ENCODE results near the gene MIEF2.
"Not testable (repeated sequence)": the region's sequence is repeated elsewhere in the genome, so short reads cannot be mapped to it uniquely, and the experiment has no call there.

The MIEF2 gene

DNA sequence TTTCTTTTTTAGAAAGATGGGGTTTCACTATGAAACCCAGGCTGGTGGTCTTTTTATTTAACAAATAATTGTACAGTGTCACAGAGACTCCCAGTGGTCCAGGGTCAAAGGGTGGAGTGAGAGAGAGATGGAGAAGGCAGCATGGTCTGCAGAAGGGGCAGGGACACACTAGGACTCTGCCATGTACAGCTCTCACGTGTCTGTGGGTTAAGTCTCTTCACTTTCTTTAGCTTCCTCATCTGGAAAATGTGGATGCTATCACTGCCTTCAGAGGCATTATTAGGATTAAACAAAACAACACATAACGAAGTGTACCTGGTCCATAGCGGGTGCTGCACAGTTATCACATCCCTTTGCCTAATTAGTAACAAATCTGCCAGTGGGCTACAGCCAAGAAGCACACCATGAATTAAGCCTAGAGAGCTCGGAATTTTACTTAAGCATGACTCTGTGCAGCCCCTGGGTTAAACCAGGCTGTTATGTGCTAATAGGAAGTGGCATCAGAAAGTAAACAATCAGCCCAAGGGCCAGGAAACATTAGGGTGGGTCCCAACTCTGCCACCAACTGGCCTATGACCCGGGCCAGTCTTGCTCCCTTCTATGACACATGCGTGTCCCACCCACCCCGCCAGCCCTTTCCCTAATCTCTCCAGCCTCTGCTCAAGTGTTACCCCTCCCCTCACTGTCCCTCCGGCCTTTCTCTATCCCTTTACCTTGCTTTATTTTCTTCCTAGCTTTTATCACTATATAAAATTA is 40.4 kb downstream of the MIEF2 start:
- DNase-seq, result no peak

DNA sequence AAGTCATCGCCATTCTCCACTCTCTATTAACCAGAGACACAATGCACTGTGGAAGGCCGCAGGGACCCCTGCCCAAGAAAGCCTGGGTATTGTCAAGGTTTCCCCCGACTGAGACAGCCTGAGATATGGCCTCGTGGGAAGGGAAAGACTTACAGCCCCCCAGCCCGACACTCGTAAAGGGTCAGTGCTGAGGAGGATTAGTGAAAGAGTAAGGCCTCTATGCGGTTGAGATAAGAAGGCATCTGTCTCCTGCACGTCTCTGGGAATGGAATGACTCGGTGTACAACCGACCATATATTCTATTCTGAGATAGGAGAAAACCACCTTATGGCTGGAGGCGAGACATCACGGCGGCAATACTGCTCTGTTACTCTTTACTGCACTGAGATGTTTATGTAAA is 42.7 kb downstream of the MIEF2 start:
- DNase-seq, result not testable (repeated sequence)

DNA sequence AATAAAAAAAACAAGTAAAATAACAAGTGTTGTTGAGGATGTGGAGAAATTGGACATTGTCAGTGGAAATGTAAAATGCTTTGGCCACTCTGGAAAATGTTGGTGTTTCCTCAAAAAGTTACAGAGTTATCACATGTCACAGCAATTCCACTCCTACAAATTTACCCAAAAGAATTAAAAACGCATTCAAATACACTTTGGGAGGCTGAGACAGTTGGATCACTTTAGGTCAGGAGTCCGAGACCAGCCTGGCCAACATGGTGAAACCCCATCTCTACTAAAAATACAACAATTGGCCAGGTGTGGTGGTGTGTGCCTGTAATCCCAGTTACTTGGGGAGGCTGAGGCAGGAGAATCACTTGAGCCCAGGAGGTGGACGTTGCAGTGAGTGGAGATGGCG is 48.7 kb downstream of the MIEF2 start:
- no peak for DNase-seq

DNA sequence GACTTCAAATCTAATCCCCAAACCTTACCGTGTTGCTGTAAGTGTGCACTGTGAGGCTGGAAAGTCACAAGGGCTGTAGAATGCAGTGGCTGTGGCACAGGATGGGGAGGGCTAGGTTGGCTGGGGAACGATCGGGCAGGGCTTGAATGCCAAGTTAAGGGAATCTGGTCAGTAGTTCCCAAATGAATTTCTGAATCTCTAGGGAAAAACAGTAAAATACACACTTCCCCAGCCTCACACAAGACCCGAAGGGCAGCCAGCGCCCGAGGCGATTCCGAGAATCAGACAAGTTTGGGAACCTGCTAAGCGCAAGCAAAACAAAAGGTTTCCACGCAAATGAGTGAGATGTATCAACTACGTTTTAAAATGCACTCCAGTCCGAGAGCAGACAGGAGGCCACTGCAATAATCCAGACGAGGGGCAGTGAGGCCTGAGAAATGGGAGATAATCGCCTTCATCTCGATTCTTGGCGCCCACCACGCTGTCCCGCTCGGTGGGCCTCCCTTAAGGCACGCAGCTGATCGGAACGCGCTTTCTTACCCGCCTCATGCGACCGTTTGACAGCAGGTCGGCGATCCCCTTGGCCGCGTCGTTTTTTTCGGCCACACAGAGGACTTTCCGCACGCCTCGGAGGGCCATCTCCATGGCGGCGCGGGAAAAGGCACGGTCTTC is 53.7 kb downstream of the MIEF2 start:
- no peak for DNase-seq

DNA sequence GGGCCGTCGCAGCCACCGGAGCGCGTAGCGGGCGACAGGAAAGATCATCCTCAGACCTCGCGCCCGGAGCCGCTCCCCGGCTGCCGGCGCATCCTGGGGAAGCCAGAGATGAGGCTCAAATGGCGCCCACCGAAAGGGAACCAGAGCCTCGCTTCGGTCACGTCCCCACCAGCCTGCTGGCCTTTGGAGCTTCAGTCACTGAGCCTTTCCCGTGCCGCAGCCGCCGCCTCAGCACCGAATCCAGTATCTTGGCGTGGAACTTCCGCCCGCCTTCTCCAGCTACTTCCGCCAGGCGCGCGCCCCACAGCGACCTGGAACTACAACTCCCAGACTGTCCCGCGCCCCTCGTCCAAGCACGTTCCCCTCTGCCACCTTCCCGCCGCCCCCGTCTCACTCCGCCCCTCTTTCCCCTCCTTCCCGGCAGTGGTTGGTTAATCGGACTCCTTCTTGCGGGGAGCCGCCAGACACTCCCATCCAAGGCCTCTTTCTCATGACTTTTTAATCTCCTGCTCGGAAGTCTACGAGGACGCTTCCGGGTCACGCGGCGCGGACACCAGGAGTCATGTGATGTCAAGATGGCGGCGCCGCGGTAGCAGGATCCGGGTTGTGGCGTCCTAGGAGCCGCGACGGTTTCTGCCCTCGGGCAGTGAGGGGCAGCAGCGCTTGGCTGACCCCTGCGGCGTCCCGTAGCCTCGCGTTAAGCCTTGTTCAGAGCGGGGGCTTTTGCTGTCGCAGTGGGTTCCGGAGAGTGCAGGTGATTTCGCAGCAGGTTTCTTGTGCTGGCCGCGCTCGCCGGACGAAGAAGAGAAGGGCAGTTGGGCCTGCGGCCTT is 54.5 kb downstream of the MIEF2 start, which contains the start of the genes SMCR8 and TOP3A:
SMCR8 (plus strand) TSS at position 563 of the 831 bp plus-strand sequence. CDS start 497 bp downstream, outside the sequence.
TOP3A (minus strand) TSS at position 264 of the 831 bp plus-strand sequence; CDS start at position 48, 216 bp downstream.
- DNase-seq, result peak; percentile 99

DNA sequence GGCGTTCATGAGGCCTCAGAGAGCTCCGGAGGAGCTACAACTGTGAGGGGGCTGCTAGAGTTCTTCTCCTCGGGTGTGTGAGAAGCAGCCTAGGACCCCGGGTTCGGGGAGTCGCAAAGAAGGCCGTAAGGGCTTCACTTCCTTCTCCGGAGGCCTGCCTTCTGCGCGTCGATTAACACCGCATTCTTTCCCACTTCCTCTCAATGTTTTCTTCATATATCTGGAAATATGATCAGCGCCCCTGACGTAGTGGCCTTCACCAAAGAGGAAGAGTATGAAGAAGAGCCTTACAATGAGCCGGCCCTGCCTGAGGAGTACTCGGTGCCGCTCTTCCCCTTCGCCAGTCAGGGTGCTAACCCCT is 55.1 kb downstream of the MIEF2 start:
- no peak for DNase-seq

DNA sequence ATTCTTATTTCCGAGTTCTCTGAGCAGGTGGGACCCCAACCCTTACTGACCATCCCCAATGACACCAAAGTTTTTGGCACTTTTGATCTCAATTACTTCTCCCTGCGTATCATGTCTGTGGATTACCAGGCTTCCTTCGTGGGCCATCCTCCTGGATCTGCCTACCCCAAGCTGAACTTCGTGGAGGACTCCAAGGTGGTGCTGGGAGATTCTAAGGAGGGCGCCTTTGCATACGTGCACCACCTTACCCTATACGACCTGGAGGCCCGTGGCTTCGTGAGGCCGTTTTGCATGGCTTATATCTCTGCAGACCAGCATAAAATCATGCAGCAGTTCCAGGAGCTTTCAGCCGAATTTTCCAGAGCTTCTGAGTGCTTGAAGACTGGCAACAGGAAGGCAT is 55.5 kb downstream of the MIEF2 start:
- DNase-seq, result no peak

Measured in activated CD4-positive, alpha-beta T cell treated with anti-CD3 and anti-CD28 coated beads, Interleukin-2, amount 50 U/mL, for 16 hours (primary cell).